Renal cortex interstitium (tissue), 11 donors: ENCODE measurements around the gene KCNQ1. TPM values are rescaled to one million over a fixed set of nuclear protein-coding genes. Genes with fewer than 3 reads are reported as not detected.

ENCODE experiments used
- DNase-seq, 11 donors: peaks; one replicate each; pipeline ENCODE4 v3.0.0-alpha.2; 2013; ENCODE audit warnings: low read depth in 9 of 11, low spot score in 4 of 11; ENCODE audit errors: extremely low read depth in 1 of 11
- polyA plus RNA-seq, 3 donors: library from polyadenylated mRNA; unstranded; fragments of 120-200 nt; gene quantifications; one replicate each; pipeline ENCODE4 v1.2.1, GENCODE V29; 2013; ENCODE audit not compliant: insufficient read length in 3 of 3

KCNQ1 gene
- polyA plus RNA-seq, 3 donors, result 9.2 to 13.2 (median 10.6) TPM

- DNase-seq, result no peak
These were observed 225.8 kb downstream of the KCNQ1 start for GRCh38 chr11:2670541-2671100.

DNA sequence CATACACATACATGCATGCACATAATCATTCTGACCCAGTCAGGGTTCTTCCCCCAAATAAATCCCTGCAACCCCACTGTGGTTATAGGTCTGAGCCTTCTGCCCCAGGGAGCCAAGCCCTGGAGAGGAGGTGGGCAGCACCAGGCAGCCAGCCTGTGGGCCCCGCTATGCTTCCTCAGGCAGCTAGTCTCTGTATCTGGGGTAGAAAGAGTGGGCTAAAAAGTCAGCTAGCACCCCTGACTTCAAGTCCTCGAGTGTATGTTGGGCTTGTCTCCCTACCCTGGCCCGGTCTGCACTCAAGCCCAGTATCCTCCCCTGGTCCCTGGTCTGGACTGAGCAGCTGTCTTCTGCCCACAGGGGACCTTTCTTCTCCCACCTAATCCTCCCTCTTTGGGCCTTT lies 226.9 kb downstream of the KCNQ1 start:
- no peak for DNase-seq

GRCh38 chr11:2672553-2673249 lies 227.9 kb downstream of the KCNQ1 start:
- DNase-seq, result no peak

GRCh38 chr11:2673250-2673610 lies 228.4 kb downstream of the KCNQ1 start:
- no peak for DNase-seq

DNA sequence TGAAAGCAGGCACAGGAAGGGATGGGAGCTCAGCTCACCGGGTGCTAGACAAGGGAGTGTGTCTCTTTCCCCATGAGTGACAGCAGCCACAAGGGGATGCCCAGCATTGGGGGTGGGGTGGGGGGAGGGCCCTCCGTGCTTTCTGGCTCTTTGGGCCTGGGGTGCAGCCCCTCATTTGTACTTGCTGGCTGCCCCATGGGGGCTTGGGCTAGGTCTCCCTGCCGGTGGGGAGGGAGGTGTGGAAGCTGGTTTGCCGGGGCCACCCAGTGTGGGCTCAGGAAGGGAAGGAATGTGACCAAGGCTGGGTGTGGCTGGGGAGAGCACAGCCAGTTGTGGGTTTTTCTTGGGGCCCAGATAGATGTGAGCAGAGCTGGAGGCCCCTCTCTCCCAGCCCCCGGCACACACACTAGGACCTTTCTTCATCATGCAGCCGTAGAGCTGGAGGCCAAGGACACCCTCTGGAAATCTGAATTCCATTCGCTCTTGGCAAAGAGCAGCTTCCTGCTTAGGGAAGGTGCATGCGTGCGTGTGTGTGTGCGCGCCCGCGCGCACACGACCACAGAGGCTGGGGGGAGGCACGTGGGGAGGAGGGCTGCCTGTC lies 229.2 kb downstream of the KCNQ1 start:
- DNase-seq, result no peak

- DNase-seq, result no peak
These were observed 229.9 kb downstream of the KCNQ1 start for GRCh38 chr11:2674658-2675131.

- DNase-seq, result no peak
These were observed 230.7 kb downstream of the KCNQ1 start for GRCh38 chr11:2675540-2675939.

DNA sequence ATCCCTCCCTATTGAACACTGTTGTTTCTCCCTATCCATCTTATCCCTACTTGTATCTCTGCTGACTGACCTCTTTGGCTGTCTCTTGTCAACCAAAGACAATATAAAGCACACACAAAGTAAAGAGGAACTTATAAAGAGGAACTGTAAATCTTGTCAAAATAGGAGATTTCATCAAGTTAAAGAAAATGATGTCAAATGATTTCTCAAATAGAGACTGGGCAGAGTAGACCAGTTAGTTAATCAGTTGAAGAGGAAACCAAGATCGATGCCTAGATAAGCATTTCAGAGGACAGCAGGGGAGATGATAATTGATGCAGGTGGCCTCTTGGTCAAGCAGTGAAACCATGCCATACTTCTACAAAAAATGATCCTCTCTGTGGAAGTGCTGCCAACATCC lies 232.3 kb downstream of the KCNQ1 start:
- no peak for DNase-seq

DNA sequence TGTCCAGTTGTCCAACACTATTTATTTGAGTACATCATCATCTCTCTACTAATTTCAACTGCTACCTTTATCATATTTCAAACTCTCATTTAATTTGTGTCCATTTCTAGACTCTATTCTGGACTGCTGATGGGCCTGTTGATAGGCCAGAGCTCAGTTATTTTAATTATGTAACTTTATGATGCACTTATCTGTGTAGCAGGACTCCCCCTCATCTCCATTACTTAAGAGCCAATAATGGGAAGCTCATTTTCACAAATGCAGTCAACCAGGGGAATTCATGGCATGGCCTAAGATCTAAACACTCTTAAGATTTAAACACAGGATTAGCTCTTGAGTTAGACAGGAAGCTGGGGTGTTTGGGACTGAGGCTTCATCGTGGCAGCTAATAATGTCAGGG lies 233.6 kb downstream of the KCNQ1 start:
- no peak for DNase-seq

- DNase-seq, result no peak
These were observed 234.3 kb downstream of the KCNQ1 start for GRCh38 chr11:2679011-2679676.

- no peak for DNase-seq
These were observed 236.8 kb downstream of the KCNQ1 start for GRCh38 chr11:2681408-2682145.

DNA sequence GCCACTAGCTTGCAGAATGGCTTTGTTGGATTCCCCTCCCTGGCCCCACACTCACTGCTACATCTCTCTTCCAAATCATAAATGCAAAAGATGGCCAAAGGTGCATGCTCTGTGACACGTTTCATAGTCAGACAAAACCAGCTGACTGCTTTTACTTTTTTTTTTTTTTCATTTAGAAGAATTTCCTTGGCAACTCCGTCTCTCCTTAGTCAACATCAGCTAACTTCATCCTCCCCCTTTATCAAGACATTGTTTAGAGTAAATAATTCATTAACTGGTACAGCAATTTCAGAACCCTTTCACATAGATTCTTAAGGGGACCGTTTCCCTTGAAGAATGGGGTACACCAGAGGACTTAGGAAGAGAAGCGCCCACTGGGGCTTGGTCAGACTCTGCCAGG lies 239.0 kb downstream of the KCNQ1 start:
- DNase-seq, result no peak

- no peak for DNase-seq
These were observed 239.8 kb downstream of the KCNQ1 start for GRCh38 chr11:2684581-2684980.

- no peak for DNase-seq
These were observed 240.2 kb downstream of the KCNQ1 start for GRCh38 chr11:2685051-2685450.

DNA sequence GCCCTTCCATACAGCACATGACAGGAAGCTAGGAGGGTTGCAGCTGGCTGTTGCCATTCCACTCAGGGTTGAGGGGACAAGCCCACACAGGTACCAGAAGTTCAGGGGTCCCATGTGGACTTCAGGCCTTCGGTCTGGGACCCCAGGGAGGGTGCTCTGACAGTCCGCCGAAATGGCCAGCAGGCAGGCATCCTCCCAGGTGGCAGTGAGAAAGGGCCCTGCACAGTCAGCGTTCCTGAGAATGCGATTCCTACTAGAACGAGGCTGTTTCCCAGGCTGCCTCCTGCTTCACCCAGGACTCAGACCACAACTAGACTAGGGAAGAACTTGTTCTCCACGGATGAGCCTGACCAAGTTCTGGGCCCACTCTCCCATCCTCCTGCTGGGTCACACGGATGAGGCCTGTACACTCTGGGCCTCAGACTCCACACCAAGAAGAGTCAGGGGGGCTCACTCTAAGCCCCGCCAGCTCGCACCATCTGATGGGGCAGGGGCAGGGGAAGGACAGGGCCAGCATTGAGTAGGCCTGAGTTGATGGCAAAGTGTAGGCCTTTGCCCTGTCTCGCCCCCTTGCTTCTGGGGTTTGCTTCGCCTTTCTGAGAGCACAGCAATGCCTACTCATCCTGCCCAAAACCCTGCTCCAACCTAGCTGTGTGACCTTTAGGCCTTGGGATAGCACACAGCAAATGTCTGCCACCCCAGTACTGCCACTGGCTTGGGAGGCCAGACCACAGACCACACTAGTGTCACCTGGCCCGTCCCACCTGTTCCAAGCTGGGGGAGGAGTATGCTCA lies 241.0 kb downstream of the KCNQ1 start:
- DNase-seq, result no peak

DNA sequence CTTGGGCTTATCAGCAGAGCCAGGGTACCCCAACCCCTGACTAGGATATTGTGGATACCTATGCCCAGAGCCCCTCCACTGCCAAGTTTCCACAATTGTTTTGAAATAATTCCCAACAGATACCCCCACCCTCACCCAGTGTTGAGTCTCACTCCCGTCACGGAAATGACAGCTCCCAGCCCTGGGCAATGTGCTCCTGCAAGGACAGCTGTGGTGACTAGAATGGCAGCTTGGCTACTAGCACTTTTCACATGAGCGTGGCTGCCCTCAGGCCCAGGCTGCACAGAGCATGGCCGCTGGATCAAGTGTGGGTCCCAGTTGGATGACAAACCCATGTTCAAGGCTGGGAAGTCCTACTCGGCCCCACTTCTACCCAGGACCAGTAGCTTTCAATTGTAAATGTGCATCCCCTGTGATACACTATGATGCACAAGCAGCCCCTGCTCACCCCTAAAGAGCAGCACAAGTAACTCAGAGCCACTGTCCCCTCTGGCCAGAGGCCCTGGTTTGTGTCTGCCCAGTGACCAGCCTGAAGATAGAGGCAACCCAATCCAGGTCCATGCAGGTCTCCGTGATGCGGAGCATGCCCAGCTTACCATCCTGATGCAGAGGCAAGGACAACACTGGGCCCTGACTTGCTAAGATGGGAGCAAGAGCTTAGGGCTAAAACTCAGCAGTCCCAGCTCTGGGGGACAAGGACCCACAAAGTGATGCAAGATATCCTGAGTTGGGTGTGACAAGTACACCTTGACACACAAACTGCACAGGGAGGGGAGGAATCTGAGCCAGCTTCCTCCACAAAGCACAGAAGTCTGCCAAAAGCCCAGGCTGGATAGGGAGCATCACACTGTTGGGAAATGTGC lies 241.8 kb downstream of the KCNQ1 start:
- no peak for DNase-seq

- no peak for DNase-seq
These were observed 242.4 kb downstream of the KCNQ1 start for GRCh38 chr11:2687223-2687530.

GRCh38 chr11:2687782-2688191 lies 243.0 kb downstream of the KCNQ1 start:
- no peak for DNase-seq
